ENCODE measurements around the gene TTLL5.
"Not testable (repeated sequence)": the region's sequence is repeated elsewhere in the genome, so short reads cannot be mapped to it uniquely, and the experiment has no call there.

TTLL5 gene

DNA sequence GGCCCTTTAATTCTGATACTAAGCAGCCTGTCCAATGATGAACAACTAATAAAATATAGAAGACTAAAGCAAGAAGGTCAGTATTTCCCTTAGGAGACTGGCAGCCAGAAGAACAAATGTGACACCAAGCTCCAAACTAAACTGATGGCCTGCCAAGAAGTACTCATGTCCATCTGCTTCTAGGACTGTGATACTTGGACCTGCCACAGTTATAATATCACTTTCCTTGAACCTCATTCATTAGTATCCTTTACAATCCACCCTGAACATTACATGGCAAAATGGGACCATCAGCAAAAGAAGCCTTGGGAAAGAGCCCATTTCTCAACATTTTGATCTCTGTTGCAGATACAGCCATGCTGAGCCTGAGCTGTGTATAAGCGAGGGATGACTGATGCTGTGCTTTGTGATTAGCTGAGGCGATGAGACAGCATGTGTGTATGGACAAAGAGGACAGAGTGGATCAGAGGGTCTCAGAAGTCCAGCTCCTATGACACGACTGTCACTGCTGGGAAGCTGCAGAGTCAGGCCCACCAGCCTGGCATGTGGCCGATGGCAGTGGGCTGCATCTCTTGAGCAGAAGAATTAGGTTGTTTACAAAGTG is 246.8 kb downstream of the TTLL5 start:
- no peak for DNase-seq (ENCODE audit: low read depth, low spot score)

DNA sequence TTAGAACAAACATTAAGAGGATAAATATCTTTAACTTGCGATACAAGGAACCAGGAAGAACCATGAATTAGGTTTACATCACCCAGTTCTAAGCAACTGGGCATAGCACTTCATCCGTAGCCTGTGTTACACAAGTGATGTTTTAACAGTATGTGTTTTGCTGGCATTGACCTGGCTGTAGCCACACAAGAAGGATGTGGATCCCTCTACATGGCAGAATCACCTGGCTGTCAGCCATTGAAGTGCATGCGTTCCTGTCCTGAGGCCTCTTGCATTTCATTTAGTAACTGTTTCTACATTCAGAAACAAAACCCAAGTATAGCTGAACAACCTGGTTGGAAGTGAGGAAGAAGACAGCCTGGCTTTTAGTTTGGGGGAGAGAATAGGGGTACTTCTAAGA is 248.6 kb downstream of the TTLL5 start:
- no peak for DNase-seq (ENCODE audit: low read depth, low spot score)

DNA sequence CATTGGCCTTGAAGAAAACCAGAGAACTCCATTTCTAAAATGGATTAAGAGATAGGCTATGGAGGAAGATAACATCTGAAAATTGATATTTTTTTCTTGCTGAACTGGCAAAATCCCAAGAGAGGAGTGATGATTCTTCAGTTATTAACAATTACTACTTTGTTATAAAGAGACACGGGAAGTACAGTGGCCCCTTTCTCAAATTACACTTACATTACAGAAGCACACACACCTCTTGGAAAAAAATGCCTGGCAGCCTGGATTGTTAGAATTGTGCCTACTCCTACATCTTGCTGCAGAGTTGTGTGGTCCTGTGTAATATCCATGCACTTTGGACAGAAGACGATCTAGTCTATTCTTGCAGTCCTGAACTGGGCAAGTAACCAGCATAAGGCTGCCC is 249.0 kb downstream of the TTLL5 start:
- no peak for DNase-seq (ENCODE audit: low read depth, low spot score)

DNA sequence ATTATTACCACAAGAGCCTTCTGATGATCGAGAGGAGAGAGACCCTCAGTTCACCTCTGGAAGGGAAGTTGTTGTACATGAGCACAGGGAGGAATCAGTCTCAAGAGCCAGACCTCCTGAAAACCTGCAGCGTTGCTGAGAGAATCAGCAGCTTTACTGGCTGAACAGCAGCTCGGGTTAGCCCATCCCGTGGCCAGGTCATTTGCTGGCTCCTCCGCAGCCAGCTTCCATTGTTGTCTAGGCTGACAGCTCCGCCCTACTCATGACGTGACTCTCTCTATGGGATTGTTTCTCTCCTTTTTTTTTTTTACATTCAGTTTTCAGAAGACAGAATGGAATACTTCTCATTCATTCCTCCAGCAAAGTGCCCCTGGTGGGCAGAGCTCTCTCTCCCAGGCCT is 250.8 kb downstream of the TTLL5 start:
- no peak for DNase-seq (ENCODE audit: low read depth, low spot score)

DNA sequence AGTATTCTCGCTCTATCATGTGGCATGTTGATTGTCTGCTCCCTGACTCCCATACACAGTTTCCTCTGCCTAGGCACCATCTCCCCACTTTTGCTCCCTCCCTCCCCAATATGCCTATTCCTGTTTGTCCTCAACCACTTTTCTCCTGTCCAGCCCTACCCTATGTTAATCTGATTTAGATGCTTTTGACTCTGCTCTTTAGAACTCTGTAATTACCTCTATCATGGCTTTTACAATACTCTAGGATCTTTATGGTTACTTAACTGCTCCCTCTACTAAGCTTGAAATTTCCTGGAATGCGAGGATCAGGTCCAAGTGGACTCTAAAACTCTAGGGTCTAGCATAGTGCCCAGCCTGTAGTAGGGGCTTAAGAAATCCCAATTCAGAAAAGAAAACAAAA is 252.1 kb downstream of the TTLL5 start:
- no peak for DNase-seq (ENCODE audit: low read depth, low spot score)

DNA sequence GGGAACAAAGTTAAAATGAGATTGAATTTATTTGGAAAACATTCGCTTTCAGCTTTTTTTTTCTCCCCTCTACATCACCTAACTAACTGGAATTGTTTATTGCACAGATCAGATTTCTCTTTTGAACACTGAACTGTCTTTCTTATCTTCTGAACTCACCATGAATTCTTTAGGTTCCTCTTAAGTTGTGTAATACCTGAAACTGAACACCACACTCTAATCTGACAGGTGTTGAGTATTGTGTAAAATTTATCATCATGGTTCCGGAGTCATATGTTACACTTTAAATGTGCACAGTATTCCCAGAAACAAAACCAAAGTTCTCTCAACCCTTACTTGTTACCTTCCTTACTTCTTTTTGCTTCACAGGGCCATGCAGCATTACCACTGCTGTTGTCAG is 254.0 kb downstream of the TTLL5 start:
- no peak for DNase-seq (ENCODE audit: low read depth, low spot score)

DNA sequence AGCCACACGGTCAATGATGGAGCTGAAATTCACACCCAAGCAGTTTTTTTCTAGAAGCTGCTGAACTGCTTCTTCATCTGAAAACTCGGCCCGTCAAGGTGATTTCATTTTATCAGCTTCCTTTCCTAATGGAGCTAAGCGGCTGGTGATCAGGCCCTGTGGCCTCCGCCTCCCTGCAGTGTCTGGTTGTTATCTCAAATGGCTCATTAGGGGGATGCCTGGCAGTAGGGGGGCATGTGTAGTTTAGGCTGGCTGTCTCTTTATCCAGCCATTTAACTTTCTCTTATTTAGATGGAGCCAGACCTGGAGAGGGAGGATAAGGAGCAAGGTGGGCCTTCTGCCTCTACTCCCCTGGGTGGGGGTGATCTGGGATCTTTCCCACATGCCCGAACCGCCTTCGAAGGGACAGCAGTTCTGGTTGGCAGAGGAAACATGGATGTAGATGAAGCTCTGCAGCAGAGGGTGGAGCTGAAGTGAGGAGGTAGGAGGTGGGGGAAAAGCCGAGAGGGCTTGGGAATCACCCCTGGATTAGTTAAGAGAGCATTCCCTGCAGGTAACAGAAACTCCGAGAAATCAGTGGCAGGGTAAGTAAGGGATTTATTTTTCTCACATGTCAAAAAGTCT is 256.4 kb downstream of the TTLL5 start:
- DNase-seq (ENCODE audit: low read depth, low spot score), result no peak

DNA sequence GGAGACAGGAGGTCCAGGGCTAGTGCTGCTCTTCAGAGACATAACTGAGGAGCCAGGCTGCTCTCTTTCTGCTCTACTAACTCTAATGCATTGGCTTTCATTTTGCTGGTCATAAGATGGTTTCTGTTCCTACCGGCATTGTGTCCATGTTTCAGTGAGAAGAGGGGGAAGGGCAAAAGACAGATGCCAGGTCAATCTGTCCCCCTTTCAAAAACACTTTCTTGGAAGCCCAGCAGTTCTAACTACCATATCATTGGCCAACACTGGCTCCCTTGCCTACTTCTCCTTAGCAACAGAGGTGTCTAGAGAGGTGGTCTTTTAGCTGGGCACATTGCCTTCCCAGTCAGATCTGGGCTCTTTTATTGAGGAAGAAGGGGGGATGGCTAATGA is 256.9 kb downstream of the TTLL5 start:
- no peak for DNase-seq (ENCODE audit: low read depth, low spot score)

DNA sequence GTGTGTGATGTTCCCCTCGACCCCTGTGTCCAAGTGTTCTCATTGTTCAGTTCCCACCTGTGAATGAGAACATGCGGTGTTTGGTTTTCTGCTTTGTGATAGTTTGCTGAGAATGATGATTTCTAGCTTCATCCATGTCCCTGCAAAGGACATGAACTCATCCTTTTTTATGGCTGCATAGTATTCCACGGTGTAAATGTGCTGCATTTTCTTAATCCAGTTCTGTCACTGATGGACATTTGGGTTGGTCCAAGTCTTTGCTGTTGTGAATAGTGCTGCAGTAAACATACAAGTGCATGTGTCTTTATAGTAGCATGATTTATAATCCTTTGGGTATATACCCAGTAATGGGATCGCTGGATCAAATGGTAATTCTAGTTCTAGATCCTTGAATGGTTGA is 259.4 kb downstream of the TTLL5 start:
- not testable (repeated sequence) for DNase-seq (ENCODE audit: low read depth, low spot score)

DNA sequence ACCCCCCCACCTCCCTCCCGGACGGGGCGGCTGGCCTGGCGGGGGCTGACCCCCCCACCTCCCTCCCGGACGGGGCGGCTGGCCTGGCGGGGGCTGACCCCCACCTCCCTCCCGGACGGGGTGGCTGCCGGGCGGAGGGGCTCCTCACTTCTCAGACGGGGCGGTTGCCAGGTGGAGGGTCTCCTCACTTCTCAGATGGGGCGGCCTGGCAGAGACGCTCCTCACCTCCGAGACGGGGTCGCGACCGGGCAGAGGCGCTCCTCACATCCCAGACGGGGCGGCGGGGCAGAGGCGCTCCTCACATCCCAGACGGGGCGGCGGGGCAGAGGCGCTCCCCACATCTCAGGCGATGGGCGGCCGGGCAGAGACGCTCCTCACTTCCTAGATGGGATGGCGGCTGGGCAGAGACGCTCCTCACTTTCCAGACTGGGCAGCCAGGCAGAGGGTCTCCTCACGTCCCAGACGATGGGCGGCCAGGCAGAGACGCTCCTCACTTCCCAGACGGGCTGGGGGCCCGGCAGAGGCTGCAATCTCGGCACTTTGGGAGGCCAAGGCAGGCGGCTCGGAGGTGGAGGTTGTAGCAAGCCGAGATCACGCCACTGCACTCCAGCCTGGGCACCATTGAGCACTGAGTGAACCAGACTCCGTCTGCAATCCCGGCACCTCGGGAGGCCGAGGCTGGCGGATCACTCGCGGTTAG is 264.2 kb downstream of the TTLL5 start:
- DNase-seq (ENCODE audit: low read depth, low spot score), result not testable (repeated sequence)

DNA sequence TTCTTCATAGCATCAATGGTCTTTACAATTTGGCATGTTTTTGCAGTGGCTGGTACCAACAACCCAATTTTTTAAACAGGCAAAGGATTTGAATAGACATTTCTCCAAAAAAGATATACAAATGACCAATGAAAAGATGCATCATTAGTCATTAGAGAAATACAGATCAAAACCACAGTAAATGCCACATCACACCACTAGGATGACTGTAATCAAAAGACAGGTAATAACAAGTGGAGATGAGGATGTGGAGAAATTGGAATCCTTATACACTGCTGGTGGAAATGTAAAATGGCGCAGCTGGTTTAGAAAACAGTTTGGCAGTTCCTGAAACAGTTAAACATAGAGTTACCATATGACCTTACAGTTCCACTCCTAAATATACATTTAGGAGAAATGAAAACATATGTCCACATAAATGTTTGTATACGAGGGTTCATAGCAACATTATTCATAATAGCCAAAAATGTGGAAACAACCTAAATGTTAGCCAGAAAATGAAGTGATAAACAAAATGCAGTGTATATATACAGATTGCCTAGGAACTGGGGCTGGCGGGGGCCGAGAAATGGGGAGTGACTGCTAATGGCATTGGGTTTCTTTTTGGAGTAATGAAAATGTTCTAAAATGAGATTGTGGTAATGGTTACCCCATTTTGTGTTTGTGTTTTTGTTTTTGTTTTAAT is 265.5 kb downstream of the TTLL5 start:
- DNase-seq (ENCODE audit: low read depth, low spot score), result no peak

DNA sequence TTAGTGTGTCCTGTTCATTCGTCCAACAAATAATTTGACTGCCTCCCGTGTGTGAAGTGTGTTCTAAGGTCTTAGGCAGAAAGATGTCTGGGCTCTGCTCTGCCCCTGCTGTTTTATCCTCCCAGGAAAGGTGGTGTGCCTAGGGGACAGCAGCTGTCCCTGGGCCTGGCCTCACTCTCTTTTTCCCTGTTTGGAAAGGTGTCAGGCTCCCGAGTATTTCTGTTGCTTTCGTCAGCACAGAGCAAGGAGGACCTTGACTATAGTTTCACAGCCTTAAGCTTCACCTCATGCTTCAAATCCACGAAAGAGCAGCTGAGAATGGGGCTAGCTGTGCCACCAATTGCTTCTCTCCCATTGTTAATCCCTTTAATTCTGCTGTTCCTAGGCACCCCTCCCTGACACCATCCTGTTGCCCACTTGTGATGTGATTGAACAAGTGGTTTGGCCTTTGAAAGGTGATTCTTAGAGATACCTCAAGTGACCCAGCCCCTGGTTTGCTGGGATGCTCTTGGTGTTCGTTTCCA is 266.6 kb downstream of the TTLL5 start:
- DNase-seq (ENCODE audit: low read depth, low spot score), result no peak

DNA sequence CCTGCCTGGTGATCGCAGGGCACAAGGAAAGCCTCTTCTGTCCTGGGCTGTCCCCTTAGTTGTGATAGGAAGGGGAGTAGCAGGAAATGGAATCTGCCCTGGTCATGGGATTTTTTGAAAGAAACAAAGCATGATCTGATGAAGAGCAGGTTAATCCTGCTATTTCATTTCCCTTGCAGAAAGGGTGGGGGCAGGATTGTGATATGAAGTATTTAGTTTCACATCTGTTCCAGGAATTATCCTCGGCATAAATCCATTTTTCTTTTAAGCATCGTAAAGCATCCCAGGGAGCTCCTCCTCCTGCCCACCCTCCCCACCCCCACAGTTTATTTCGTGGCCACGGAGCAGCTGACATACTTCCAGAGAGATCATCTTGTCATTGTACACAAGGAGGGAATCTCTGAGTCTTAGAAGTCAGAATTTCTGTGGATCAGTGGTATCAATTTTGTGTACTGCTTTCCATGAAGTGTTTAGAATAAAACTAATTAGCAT is 267.7 kb downstream of the TTLL5 start:
- no peak for DNase-seq (ENCODE audit: low read depth, low spot score)

DNA sequence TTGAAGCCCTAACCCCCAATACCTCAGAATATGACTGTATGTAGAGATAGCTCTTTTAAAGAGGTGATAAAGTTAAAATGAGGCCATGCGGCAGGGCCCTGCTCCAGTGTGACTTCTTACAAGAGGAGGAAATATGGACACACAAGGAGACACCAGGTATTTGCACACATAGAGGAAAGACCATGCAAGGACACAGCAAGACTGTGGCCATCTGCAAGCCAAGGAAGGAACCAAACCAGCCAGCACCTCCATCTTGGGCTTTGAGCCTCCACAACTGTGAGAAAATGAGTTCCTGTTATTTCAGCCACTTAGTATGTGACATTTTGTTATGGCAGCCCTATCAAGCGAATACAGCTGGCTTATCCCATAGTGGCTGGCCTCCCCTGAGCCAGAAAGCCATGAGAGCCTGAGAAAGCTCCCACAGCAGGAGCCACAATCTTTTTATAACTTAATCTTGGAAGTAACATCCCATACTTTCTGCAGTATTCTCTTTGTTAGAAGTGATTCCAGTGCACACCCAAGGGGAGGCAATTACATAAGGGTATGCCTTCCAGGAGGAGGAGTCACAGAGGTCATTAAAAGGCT is 272.8 kb downstream of the TTLL5 start:
- DNase-seq (ENCODE audit: low read depth, low spot score), result no peak

DNA sequence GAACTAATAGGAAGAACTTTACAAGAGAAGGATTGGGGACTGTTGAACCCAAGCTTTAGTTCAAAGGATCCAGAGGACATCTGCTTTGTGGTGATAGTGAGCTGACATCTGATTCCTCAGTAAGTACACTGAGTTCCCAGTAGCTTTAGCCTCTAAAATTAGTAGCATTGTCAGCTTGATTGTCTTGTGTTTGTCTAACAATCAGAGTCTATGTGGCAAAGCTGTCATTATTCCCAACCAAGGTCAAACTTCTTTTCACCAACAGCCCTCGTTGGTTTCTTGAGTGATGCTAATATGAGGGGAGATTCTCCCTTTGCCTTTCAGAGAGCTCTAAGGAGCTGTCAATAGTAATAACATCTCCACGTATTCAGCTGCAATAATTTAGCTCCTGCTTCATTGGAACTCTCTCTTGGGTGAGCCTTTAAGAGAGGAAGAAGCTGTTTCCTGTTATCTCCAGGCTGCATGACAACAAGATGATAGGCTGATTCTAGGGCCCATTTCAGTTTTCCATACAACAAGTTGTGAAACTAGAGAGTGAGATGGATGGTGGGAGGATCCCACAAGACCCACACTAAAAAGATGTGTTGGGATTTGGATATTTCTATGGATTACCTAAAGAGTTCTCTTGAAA is 274.1 kb downstream of the TTLL5 start:
- no peak for DNase-seq (ENCODE audit: low read depth, low spot score)

DNA sequence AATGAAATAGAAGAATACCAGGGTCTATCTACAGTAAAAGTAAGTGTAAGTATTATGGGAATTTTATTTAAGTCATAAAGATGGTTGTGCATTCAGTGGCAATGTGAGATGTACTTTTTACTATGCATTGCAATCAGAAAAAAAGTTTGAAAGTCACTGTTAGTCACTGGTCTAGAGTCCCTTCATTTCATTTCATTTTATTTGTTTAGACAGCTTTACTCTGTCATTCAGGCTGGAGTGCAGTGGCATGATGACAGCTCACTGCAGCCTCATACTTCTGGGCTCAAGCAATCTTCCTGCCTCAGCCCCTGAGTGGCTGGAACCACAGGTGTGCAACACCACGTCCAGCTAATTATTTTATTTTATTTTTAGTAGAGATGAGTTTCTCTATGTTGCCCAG is 278.2 kb downstream of the TTLL5 start:
- DNase-seq (ENCODE audit: low read depth, low spot score), result no peak

DNA sequence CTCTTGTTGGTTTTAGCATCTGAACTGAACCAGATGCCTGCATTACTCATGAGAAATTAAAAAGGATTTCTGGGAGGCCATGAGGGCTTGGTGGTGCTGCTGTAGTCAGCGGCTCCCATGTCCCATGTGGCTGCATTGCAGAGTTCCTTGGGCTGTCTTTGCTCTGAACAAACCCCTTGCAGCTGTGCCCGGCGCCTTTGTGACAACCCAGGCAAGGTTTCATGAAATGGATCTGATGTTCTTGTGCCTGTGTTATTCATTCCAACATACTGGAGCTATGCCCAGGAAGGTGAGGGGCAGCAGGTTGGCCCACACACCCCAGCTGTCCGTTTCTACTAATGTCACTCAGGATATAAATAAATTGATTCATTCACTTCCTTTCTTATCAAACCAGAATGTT is 280.0 kb downstream of the TTLL5 start:
- no peak for DNase-seq (ENCODE audit: low read depth, low spot score)

DNA sequence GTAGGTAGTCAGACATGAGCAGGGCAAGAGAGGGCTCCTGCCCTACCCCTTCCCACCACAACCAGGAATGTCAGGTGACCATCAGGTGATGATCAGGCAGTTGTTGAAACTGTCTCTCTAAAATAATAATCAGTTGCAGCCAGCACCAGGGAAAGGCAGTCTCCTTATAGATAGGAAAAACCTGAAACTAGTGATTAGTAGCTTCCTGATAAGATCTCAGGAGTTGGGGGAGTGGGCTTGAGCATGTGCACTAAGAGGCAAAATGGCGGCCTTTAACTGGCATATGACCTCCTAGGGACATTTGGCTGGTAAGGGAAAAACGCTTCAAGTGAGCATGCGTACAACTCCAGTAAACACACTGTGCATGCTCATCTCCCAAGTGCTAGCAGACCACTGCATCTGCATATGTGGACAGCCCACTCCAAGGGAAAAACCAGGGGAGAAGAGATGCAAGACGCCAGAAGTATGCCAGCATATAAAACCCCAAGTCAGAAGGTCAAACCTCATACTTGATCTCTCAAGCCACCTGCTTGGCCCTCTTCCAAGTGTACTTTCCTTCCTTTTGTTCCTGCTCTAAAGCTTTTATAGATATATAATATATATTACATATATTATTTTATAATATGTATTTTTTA is 283.7 kb downstream of the TTLL5 start:
- DNase-seq (ENCODE audit: low read depth, low spot score), result no peak

DNA sequence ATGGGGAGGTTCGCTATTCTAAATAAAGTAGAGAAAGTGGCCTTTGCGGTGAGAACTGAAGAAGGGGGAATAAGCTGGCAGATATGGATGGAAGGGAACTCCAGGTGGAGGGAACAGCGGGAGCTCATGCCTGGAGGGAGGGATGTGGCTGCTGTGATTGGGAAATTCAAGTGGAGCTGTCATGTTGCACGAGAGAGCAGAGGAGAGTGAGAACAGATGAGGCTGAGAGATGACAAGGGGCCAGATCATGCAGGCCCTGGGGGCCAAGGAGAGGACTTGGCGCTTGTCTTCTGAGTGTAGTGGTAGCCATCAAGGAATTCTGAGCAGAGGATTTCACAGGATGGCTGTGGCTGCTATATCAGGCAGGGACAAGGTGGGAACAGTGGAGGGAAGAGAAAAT is 285.7 kb downstream of the TTLL5 start:
- no peak for DNase-seq (ENCODE audit: low read depth, low spot score)

DNA sequence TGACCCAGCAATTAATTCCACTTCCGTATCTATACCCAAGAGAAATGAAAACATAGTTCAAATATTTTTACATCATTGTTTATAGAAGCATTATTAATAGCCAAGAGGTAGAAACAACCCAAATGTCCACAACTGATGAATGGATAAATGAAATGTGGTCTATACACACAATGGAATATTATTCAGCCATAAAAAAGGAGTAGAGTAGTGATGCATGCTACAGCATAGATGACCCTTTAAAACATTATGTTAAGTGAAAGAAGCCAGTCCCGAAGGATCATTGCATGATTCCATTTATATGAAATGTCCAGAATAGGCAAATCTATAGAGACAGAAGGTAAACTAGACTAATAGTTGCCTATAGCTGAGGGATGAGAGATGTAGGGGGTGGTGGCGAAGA is 291.4 kb downstream of the TTLL5 start:
- no peak for DNase-seq (ENCODE audit: low read depth, low spot score)

DNA sequence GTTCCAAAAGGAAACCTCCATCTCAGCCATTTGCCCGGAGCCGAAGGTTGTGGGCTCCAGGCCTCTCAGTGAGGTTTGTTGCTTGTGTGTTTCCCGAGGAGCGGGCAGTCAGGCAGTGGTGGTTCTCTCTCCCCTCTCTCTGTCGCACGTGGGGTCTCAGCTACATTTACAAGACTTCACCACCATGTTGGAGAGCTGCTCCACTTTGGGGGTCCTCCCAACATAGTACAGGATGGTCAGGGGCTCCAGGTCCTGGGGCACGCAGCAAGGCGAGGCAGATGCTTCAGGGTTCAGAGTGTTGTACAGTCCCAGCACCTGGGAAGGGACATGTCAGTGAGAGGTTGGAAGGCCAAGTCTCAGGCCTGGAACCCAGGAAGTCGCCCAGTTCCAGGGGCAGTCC is 298.0 kb downstream of the TTLL5 start:
- DNase-seq (ENCODE audit: low read depth, low spot score), result no peak

Data from smooth muscle cell of the brain vasculature (primary cell).